ENCODE data around the gene PLEKHG2. TPM values are rescaled to one million over a fixed set of nuclear protein-coding genes. Genes with fewer than 3 reads are reported as not detected.
A peak's percentile ranks its signal among the peaks of the same experiment; 100 is the strongest.

PLEKHG2 gene
- total and polyA plus RNA-seq, 9 of the 15 experiments (the other 6 are each of a cell fraction or from before 2014, with no cell fraction given): 0.98 to 45.7 (median 9.8) TPM

GRCh38 chr19:39430675-39431593 lies 18.5 kb downstream of the PLEKHG2 start (continued):
- TF ChIP-seq CCAR2 (IDR thresholded peaks at IDR 0.05; ENCODE audit: low read depth, low read length) (no peak), TCF7L2 (IDR thresholded peaks at IDR 0.05; ENCODE audit: low read depth, low read length) (no peak), DACH1 (IDR thresholded peaks at IDR 0.05; ENCODE audit: partially characterized antibody) (no peak), PBX2 (CRISPR knock-in tag; IDR thresholded peaks at IDR 0.05; ENCODE audit: low read depth) (no peak), PBX2 (tag; conservative IDR thresholded peaks at IDR 0.05; ENCODE audit: low read depth) (no peak), ELK3 (CRISPR knock-in tag; IDR thresholded peaks at IDR 0.05) (no peak), ZC3H11A (IDR thresholded peaks at IDR 0.05; ENCODE audit: low read depth, low read length) (no peak), RBBP5 (IDR thresholded peaks at IDR 0.05; ENCODE audit: borderline replicate concordance, insufficient read depth, low read length, poor library complexity, severe bottlenecking) (peak; percentile 54), POU5F1 (IDR thresholded peaks at IDR 0.05; ENCODE audit: borderline replicate concordance, low read depth, low read length, partially characterized antibody) (no peak), BRD4 (IDR thresholded peaks at IDR 0.05) (no peak), ZBTB33 (CRISPR knock-in tag; IDR thresholded peaks at IDR 0.05) (peak; percentile 19; the same call in 1 of the 2 replicates), ZNF277 (CRISPR knock-in tag; IDR thresholded peaks at IDR 0.05; ENCODE audit: borderline replicate concordance) (no peak), EGR1 (conservative IDR thresholded peaks at IDR 0.05) (no peak), GATAD2A (IDR thresholded peaks at IDR 0.05) (no peak), ZNF639 (CRISPR knock-in tag; conservative IDR thresholded peaks at IDR 0.05 in 1 of 2, IDR thresholded peaks at IDR 0.05 in 1 of 2) (peak in 1 of 2 experiments; percentile 66; a peak in 2 of 4 replicates), E2F3 (CRISPR knock-in tag; IDR thresholded peaks at IDR 0.05) (no peak), ETV1 (tag; conservative IDR thresholded peaks at IDR 0.05; ENCODE audit: low read depth) (peak; percentile 58), HIVEP1 (CRISPR knock-in tag; IDR thresholded peaks at IDR 0.05) (no peak)
